ENCODE results near the gene PIK3CB. TPM values are rescaled to one million over a fixed set of nuclear protein-coding genes. Genes with fewer than 3 reads are reported as not detected.

The PIK3CB gene
- total and polyA plus RNA-seq, 2 of the 8 experiments (the other 6 are each of a cell fraction or from before 2014, with no cell fraction given) = 8.3 to 35.2 TPM

- no peak for TF ChIP-seq JUND (IDR thresholded peaks at IDR 0.05; ENCODE audit: low read length)
These were observed 34.5 kb downstream of the PIK3CB start (continued) for GRCh38 chr3:138800248-138800647.
